HG03139 (cell line): Measurements from ENCODE around the gene MTG1.
"Not testable (repeated sequence)": the region's sequence is repeated elsewhere in the genome, so short reads cannot be mapped to it uniquely, and the experiment has no call there.

Source experiments
- ATAC-seq: cut with Tn5 transposase; IDR thresholded peaks from one replicate; pipeline ENCODE4 v1.9.1; 2021; ENCODE audit not compliant: unreplicated experiment

The MTG1 gene

DNA sequence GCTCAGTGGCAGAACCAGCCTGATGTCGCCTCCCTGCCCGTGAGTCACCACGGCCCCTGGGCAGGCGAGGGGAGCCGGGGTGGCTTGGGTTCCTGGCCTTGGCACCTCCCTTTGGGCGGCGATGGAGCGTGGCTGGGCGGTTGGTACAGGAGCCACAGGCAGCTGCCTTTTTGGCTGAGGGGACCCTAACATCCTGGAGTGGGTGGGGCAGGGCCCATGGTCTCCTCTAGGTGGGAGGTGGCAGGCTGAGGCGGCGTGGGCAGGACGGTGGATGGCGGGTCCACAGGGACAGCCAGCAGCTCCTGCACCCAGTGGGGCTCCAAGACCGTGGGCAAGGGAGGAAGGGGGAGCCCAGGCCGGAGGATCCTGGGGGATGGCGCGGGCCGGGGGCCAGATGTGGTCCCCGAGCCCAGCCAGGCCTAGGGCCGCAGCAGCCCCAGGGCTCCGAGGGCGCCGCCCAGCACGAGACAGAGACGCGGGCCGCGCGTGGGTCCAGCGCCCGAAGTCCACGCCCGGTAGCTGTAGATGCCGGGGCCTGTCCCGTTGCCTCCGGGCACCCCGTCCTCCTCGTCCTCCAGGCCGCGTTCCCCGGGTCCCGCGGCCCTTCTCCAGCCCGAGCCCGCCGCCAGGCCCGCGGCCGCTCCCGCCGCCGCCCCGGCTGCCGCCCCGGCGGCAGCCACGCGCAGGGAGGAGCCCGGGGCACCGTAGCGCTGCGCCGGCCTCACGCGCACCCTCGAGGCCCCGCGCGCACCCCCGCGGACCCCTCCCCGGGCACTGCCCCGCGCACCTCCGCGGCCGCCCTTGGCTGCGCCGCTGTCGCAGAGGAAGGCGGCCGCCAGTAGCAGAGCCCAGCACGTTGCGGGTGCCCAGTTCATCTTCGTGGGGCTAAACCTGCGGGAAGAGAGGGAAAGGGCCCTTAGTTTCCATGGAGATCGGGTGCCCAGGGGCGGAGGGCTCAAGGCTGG is 29.1 kb downstream of the MTG1 start:
- ATAC-seq, result no peak

DNA sequence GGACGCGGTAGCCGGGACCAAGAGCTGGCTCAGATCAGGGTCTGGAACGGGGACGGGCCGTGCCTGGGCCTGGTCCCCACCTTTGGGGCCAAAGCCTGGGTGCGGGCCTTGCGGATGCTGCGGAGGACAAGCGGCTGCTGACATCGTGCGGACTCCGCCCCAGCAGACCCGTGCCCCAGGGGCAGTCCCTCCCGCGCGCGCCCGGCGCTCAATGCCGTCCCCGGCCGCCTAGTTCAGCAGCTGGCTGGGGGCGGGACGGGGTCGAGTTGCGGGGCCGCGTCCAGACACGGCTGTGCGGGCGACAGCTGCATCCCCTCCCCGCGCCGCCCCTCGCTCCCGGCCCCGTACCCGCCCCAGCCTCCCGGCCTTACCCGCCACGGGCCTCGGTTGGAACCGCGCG is 30.1 kb downstream of the MTG1 start:
- ATAC-seq, result not testable (repeated sequence)

DNA sequence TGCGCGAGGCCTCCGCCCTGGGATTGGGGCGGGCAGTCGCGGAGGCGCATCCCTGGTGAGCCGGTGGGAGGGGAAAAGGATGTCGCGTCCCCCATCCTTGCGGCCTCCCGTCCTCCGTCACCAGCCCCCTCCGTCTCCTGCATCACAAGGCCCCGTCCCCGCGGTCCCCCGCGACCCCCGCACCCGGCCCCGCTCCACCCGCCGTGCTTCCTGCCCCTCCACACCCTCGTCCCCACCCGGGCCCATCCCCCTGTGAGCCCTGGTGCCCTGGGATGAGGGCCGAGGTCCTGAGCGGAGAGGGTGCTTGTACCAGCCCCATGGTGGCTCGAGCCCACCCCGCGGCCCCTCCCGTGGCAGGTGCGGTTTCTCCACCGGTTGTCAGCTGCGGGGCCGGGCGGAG is 30.6 kb downstream of the MTG1 start, which contains the start of gene SPRN:
Gene SPRN, minus strand, starts transcription at position 25 of the 400 bp plus-strand sequence. CDS start 944 bp downstream, outside the sequence.
- not testable (repeated sequence) for ATAC-seq

DNA sequence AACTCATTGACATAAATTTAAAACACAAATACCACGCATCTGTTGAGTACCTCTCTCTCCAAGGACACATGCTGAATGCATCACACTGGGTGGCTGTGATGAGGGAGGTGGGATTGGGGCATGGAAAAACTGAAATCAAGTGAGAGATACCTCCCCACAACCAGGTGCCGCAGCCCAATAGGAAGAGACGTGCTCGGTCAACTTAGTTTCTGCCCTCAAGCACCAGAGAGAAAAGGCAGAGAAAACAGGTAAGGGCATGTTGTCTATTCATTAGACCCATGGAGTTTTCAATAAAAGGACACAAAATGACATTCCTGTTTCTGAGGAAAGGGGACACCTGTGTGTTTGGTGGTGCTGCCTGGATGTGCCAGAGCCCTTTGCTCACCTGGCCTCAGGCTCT is 35.6 kb downstream of the MTG1 start:
- not testable (repeated sequence) for ATAC-seq

DNA sequence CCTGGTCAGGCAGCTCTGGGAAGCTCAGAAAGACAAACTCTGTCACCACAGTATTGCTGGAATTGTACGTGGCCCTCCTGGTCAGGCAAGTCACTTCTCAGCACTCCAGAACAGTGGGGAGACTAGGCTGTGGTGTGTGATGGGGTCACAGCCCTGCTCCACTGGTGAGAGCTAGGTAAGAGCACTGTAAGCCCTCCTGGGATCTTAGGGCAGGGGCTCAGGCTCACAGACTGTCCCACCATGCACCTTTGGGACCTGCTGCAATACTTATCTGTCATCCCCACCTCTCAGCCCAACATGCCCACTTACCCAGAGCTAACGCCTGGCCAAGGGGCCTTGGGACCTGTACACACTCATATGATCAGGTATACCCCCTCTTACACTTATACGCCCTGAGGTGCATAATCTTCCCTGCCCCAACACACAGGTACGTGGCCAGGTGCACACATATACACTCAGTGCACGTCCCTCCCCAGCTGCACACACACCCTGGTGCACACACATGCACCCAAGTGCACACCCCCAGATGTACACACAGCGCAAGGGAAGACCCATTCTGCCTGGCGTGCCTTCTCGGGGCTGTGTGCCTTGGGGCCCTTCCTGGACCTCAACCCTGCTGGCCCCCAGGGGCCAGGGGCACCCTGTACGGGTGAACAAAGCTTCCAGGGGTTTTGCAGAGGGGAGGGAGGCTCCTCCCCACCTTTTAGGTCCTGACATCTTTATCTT is 38.1 kb downstream of the MTG1 start:
- not testable (repeated sequence) for ATAC-seq

DNA sequence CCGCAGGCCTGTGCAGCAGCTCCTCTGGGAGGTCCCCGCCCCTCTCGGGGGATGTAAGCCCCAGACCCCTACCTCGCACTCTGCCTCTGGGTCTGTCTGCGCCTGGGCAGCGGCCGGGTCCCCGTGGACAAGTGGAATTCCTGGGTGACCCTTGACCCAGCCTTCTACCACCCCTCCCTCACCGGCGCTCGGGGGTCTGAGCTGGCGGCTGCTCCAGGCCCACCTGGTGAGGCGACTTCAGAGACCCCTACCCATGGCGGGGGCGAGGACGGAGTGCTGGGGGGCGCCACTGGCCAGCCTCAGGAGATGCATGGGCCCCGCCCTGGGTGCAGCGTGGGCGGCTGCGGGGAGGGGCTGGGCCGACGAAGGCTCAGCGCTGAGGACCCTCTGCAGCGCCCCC is 38.8 kb downstream of the MTG1 start:
- ATAC-seq, result not testable (repeated sequence)

DNA sequence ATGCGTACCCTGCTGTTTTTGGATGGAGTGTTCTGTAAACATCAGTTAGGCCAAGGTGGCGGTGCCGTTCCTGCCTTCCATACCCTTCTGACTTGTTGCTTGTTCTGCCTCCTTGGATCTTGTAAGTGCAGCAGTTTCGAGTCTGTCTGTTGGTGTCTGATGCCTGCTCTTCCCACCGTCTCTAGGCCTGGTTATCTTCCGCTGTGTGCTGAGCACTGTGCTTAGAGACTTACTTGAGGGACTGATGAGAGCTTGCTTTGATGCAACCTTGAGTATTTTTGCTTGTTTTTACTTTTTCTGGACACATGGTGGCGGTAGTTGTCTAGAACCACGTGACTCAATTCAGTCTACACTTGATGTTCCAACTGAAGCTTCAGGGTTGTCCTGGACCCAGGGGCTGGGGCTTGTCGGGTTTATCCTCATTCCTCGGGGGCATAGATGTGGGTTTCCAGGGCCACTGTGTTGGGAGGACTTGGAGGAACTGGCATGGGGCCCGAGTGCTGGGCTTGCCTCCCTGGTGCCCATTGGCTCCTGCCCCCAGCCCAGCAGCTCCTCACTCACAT is 44.8 kb downstream of the MTG1 start:
- ATAC-seq, result no peak

DNA sequence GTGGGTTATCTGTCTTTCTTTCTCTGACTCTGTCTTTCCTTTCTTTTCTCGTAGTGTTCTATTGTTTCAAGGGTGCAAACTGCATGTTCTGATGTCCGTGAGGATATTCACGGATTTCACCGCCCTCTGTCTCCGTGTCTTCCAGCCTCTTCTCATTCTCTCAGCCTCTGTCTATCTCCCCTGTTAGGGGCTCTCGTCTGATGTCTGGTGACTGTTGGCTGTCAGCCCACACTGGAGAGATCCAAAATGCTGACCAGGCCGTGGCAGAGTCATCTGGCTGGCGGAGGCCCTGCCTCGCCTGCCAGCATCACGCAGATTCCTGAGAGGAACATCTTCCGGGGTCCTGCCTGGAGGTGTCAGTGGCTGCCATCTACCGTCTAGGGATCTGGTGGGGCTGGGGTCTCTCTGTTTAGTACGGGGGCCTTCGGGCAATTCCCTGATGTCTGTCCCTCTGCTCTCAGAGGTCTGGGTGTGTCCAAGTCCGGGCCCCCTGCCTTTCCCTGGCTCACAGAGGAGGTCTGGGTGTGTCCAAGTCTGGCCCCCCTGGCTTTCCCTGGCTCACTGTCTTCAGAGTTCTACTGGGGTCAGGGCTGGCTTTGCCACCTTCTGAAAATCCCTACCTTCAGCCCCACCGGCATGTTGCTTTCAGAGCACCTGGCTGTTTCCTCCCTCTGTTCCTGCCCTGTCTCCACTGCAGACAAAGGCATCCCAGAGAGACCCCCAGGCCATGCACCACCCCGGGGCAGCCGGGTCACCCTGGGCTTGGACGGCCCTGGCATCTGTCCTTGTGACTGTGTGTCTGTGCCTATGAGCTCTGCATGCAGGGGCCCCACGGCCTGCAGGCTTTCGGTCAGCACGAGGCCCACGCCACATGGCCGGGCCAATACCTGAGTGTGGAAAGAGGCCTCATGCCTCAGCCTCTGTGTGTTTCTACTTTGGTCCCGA is 45.8 kb downstream of the MTG1 start:
- ATAC-seq, result no peak

DNA sequence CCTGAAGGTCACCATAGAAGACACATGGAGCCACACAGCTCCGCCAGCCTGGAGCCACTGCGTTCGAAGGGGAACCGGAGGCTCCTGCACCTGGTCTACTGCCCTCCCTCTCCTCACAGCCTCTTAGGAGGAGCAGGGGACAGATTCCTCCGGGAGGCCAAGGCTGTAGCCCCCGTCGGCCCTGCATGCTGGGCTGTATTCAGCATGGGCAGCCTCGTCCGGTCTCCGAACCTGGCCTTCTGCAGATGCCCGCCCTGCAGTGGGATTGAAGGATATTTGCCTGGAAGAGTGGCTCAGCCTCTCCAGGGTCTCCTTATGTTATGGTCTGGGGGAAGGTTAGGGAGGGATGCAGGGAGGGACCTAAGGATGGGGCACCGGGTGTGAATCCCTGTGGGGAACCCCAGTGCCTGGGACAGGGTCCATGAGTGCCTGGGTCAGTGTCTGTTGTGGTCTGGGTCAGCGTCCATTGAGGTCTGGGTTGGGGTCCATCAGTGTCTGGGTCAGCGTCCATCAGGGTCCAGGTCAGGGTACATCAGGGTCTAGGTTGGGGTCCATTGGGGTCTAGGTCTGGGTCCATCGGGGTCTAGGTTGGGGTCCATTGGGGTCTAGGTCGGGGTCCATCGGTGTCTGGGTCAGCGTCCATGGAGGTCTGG is 46.8 kb downstream of the MTG1 start:
- ATAC-seq, result no peak

DNA sequence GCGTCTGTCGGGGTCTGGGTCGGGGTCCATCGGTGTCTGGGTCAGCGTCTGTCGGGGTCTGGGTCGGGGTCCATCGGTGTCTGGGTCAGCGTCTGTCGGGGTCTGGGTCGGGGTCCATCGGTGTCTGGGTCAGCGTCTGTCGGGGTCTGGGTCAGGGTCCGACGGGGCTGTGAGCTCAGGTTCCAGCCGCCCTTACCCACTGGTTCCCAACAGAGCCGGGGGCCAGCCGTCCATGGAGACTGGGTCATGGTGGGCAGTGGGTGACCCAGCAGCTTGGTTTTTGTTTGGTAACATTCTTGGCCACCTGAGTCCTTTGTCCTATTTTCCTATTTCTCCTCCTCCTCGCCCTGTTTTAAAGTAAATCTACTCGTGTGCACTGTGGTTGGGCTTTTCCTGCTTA is 47.4 kb downstream of the MTG1 start:
- ATAC-seq, result not testable (repeated sequence)

DNA sequence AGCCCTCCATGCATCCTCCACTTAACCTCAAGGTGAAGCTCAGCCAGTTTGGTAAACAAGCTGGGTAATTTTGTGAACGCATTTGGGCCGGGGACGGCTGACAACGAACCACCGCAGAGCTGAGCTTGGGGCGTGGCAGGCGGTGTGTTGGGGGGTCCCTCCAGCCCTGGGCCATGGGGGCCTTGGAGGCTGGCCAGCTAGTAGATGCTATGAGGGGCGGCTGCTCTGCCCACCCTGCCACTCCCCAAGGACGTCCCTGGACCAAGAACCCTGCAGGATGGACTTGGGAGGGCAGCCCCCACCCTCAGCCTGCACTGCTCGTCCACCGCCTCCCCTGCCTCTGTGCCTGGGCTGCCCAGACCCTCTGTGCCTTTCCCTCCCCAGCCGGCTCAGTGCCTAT is 47.8 kb downstream of the MTG1 start:
- ATAC-seq, result no peak

DNA sequence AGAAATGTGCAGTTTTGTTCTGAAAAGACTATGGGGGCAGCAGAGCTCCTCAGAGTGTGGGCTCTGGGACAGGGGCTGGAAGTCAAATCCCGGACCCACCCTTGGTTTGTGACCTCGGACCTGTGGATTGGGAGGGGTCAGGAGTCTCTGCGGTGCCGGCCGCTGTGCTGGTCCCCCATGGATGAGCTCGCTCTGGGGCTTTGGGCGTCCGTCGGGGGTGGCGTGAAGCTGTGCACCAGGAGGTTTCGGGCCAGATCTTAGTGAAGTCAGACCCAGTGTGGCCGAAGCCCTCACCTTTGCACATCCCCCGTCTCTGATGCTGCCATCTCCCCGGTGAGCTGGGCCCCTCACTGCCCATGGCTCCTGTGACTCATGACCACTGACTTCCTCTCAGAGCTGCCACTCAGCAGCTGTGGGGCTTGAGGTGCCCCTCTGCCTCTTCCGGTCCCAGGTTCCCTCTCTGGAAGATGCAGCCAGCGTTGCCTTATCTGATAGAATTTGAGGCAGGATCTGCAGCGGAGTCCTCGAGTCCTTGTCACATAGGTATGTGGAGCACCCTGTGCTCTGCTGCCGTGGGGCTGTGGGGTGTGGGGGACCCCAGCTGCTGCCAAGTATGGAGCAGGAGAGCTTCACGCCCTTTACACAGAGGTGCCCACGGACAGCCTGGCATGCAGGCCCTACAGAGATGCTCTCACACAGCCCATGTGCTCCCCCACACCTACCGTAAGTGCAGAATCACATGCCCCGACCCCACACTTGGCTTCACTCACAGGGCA is 48.4 kb downstream of the MTG1 start:
- ATAC-seq, result no peak

DNA sequence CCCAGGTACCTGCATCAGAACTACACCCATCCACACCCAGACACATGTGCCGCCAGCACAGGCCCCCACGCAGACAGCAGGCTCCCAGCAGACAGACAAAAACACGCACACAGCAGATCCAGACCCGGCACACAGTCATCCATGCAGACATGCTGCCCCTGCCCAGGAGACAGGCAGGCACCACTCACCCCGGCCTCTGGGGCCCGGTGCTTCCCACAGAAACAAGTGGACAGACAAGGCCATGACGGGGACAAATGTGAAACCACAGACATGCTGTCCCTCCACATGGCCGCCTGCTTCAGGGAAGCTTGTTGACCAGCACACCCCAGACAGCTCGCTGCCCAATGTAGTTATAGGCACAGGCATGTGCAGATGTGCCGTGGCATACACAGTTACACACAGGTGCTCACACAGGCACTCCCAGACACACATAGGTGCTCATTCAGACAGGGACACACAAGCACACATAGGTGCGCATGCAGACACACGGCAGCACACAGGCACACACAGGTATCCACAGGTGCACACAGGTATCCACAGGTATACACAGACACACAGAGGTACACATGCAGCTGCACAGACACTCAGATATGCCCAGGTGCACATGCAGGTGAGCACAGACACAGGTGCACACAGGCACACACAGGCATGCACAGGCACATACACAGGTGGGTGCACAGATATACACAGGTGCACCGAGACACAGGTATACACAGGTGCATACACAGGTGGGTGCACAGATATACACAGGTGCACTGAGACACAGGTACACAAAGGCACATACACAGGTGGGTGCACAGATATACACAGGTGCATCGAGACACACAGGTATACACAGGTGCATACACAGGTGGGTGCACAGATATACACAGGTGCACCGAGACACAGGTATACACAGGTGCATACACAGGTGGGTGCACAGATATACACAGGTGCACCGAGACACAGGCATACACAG is 49.3 kb downstream of the MTG1 start:
- no peak for ATAC-seq

DNA sequence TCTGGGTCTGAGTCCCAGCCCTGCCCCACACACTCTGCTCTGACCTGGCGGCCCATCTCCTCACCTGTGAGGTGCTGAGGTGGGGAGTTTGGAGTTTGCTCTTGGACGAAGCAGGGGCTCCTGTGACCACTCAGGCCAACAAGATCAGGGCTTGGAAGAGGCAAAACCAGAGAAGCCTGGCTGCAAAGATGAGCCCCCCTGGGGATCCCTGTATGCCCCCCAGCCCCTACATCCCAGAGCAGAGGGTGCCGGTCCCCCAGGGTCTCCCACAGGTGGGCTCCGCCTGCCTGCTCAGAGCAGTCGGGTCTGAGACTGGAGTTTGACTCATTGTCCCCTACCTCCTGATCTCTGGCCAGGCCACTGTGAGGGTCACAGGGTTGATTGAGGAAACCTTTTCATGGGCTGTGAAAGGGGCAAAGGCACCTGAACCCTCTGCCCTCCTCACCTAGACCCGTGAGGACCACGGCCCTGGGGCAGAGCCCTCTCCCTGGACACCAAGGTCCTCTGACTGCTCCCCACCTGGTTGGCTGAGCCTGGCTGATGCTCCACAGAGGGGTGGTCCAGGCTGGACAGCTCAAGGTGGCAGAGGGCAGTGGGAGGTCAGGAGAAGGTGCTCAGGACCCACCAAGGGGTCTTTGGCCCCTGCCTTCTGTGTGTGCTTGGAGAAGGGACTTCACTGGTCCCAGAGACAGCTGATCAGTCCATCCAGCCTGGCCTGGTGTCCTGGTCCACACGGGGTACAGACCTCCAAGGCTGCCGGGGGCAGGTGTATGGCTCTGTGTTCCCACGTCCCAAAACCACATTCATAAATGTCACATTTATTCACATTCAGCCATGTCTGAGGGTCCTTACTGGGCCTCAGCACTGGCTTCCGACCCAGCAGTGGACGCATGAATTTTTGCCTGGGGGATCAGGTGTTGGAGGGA is 50.6 kb downstream of the MTG1 start:
- ATAC-seq, result no peak

DNA sequence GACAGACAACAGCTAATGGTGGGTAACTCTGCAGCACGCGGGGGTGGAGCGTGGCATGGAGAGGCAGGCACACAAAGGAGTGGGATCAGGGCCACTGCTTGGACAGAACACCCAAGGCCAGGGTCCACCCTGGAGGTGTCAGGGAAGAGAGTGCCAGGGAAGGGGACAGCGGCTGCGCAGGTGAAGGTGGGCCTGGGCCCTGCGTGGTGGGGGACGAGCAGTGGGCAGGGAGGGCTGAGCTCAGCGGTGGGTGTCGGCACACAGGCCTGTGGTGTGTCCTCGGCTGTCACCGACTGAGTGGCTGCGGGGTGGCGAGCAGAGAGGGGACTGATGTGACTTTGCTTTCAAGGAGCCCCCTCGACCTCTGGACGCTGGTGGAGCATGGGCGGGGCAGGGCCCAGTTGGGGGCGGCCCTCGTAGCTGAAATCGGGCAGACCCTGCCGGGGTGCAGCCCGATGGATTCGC is 51.3 kb downstream of the MTG1 start:
- ATAC-seq, result no peak

DNA sequence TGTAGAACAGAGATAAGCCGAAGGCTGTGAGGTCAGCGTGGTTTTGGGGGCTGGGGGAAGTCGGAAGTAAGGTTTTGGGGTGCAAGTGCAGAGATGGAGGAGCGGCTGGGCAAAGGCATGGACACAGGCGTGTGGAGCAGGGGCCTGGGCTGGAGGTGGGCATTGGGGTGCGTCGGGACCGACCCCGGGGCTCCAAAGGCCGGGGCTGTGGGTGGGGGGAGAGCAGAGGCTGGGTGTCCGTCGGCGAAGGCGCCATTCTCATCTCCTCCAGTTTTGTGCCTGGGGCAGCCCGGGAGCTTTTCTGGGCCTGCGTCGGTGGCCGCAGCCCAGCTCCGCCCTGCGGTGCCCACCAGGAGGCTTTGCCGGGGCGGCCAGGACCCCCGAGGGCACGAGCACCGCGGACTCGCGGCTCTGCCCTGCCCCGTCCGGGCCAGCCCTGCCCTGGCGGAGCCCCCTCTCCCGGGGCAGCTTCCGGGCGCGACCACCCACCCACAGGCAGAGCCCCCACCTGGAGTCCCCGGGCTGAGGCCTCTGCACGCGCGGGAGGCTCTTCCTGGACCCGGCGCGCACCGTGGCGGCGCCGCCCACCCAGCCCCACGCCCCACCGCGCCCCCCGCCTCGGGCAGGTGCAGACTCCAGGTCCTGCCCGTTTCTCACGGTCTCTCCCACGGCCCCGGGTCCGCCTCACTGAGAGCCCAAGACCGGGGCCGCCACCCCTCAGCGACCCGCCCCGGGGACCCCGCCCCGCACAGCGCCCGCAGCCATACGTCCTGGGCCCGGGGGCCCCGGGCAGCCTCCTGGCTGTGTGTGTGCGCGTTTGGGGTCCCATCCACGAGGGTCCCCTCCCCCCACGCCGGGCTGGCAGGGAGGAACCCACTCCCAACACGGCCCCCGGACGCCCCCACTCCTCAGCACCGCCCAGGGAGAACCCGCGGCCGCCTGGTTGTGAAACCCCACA is 52.1 kb downstream of the MTG1 start:
- ATAC-seq, result no peak
